H54 (cell line): ENCODE measurements around the gene SUGCT.
A peak's percentile ranks its signal among the peaks of the same experiment; 100 is the strongest.
"Not testable (repeated sequence)": the region's sequence is repeated elsewhere in the genome, so short reads cannot be mapped to it uniquely, and the experiment has no call there.

Experiments
- DNase-seq: peaks from one replicate; pipeline ENCODE4 v3.0.0; 2011; ENCODE audit warnings: low spot score, mixed read lengths; ENCODE audit not compliant: insufficient read length
- FAIRE-seq: peaks from 3 replicates; lab custom pipeline; 2011; peaks lifted over from hg19 to GRCh38; lab: Jason Lieb, UNC
- POLR2A ChIP-seq: IDR thresholded peaks from 2 replicates; pipeline ENCODE4 v1.6.1; 2011; ENCODE audit warnings: low read depth, mild to moderate bottlenecking, low read length

SUGCT gene

GRCh38 chr7:40204581-40204980 is 69.8 kb downstream of the SUGCT start:
- no peak for TF ChIP-seq POLR2A
- no peak for FAIRE-seq
- DNase-seq, result no peak

- no peak for TF ChIP-seq POLR2A
- no peak for FAIRE-seq
- DNase-seq, result no peak
Measured at GRCh38 chr7:40205992-40206391, 71.2 kb downstream of the SUGCT start.

GRCh38 chr7:40211276-40212003 is 76.6 kb downstream of the SUGCT start:
- TF ChIP-seq POLR2A, result no peak
- FAIRE-seq (no peak), DNase-seq (no peak)

- TF ChIP-seq POLR2A, result no peak
- FAIRE-seq (no peak), DNase-seq (no peak)
Measured at GRCh38 chr7:40213291-40213690, 78.5 kb downstream of the SUGCT start.

GRCh38 chr7:40213856-40214255 is 79.1 kb downstream of the SUGCT start:
- DNase-seq (no peak), FAIRE-seq (no peak)
- no peak for TF ChIP-seq POLR2A

GRCh38 chr7:40218612-40219011 is 83.8 kb downstream of the SUGCT start:
- FAIRE-seq, DNase-seq: not testable (repeated sequence)

- no peak for TF ChIP-seq POLR2A
- no peak for FAIRE-seq
- no peak for DNase-seq
Measured at GRCh38 chr7:40219917-40220316, 85.1 kb downstream of the SUGCT start.

GRCh38 chr7:40220421-40220911 is 85.7 kb downstream of the SUGCT start:
- FAIRE-seq, result no peak
- TF ChIP-seq POLR2A, result no peak
- DNase-seq, result no peak

GRCh38 chr7:40221836-40222235 is 87.0 kb downstream of the SUGCT start:
- no peak for TF ChIP-seq POLR2A
- DNase-seq, result peak; percentile 82
- FAIRE-seq, result peak; percentile 82

GRCh38 chr7:40223451-40224127 is 88.8 kb downstream of the SUGCT start:
- no peak for DNase-seq
- FAIRE-seq, result no peak
- no peak for TF ChIP-seq POLR2A

GRCh38 chr7:40230101-40230500 is 95.3 kb downstream of the SUGCT start:
- no peak for DNase-seq
- no peak for FAIRE-seq
- no peak for TF ChIP-seq POLR2A

GRCh38 chr7:40231796-40232195 is 97.0 kb downstream of the SUGCT start:
- DNase-seq (no peak), FAIRE-seq (no peak)
- TF ChIP-seq POLR2A, result no peak

- peak; percentile 31 for DNase-seq
- peak; percentile 86 for FAIRE-seq
- no peak for TF ChIP-seq POLR2A
Measured at GRCh38 chr7:40232242-40232893, 97.6 kb downstream of the SUGCT start.

- FAIRE-seq (no peak), DNase-seq (no peak)
- no peak for TF ChIP-seq POLR2A
Measured at GRCh38 chr7:40234046-40234445, 99.2 kb downstream of the SUGCT start.
